HL-60 (cell line): Measurements from ENCODE around the gene OR5H2.

Source experiments
- DNase-seq, 2 experiments: peaks; one replicate each; pipeline ENCODE4 v3.0.0-alpha.2; 2010 to 2020; ENCODE audit warnings: low read depth in 1 of 2, low spot score in 1 of 2
- H3K27ac ChIP-seq: fragments of 250-450 bp; sonication (Bioruptor Pico); replicated peaks from 2 replicates; pipeline ENCODE4 v1.5.1; 2020; ENCODE audit warnings: mild to moderate bottlenecking, moderate library complexity
- H3K27me3 ChIP-seq: fragments of 250-450 bp; sonication (Bioruptor Pico); 2 replicates; pipeline ENCODE4 v1.5.1; 2021; ENCODE audit warnings: mild to moderate bottlenecking, moderate library complexity; ENCODE audit not compliant: insufficient read depth, poor library complexity, severe bottlenecking
- H3K4me3 ChIP-seq: replicated peaks from 2 replicates; pipeline ENCODE4 v1.5.1; 2011; ENCODE audit warnings: mild to moderate bottlenecking, control low read depth, low read length; ENCODE audit not compliant: insufficient read depth
- GABPA ChIP-seq: IDR thresholded peaks from 2 replicates; pipeline ENCODE4 v1.6.1; 2012; ENCODE audit warnings: low read depth
- POLR2AphosphoS5 ChIP-seq: IDR thresholded peaks from 2 replicates; pipeline ENCODE4 v1.6.1; 2012; ENCODE audit warnings: low read depth
- REST ChIP-seq: IDR thresholded peaks from 2 replicates; pipeline ENCODE4 v1.6.1; 2012; ENCODE audit warnings: low read depth; ENCODE audit not compliant: insufficient replicate concordance
- SPI1 ChIP-seq: IDR thresholded peaks from 2 replicates; pipeline ENCODE4 v1.6.1; 2012; ENCODE audit warnings: low read depth, mild to moderate bottlenecking, borderline replicate concordance
- TF ChIP-seq, protein P1 (sequence below): IDR thresholded peaks from one replicate; pipeline ENCODE4 v1.5.1; 2011; ENCODE audit warnings: low read length, control low read depth, inconsistent platforms; ENCODE audit not compliant: insufficient read depth

OR5H2 gene

GRCh38 chr3:98262046-98262445, 20.3 kb upstream of the OR5H2 start:
- no peak for DNase-seq
- Histone ChIP-seq H3K4me3 (no peak overlapping the region), H3K27me3 (no peaks in the 10 kb centered on the region), H3K27ac (no peak overlapping the region)
- TF ChIP-seq REST (no peak), SPI1 (no peak), GABPA (no peak), POLR2AphosphoS5 (no peak)
- TF ChIP-seq, protein P1, sequence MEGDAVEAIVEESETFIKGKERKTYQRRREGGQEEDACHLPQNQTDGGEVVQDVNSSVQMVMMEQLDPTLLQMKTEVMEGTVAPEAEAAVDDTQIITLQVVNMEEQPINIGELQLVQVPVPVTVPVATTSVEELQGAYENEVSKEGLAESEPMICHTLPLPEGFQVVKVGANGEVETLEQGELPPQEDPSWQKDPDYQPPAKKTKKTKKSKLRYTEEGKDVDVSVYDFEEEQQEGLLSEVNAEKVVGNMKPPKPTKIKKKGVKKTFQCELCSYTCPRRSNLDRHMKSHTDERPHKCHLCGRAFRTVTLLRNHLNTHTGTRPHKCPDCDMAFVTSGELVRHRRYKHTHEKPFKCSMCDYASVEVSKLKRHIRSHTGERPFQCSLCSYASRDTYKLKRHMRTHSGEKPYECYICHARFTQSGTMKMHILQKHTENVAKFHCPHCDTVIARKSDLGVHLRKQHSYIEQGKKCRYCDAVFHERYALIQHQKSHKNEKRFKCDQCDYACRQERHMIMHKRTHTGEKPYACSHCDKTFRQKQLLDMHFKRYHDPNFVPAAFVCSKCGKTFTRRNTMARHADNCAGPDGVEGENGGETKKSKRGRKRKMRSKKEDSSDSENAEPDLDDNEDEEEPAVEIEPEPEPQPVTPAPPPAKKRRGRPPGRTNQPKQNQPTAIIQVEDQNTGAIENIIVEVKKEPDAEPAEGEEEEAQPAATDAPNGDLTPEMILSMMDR = no peak

GRCh38 chr3:98263944-98264343, 18.4 kb upstream of the OR5H2 start, which contains the start of gene OR5H6:
TSS of gene OR5H6 (plus strand) at chr3:98264244. CDS start at chr3:98264333, 89 bp downstream.
- DNase-seq = no peak
- TF ChIP-seq, protein P1 = no peak
- TF ChIP-seq REST = no peak
- TF ChIP-seq SPI1 = no peak
- no peak for TF ChIP-seq GABPA
- TF ChIP-seq POLR2AphosphoS5 = no peak
- H3K27ac ChIP-seq = no peak within 1 kb of the TSS
- no peak within 1 kb of the TSS for H3K4me3 ChIP-seq
- no peaks in the 10 kb centered on the region for H3K27me3 ChIP-seq

DNA sequence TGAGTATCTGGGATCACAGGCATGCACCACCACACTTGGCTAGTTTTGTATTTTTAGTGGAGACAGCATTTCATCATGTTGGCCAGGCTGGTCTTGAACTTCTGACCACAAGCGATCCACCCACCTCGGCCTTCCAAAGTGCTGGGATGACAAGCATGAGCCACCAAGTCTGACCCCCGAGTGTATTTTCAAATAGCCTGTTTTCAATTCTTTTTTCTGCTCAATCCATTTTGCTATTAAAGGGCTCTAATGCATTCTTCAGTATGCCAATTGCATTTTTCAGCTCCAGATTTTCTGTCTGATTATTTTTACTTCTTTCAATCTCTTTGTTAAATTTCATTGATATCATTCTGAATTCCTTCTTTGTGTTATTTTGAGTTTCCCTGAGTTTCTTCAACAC, 12.5 kb upstream of the OR5H2 start:
- TF ChIP-seq GABPA = no peak
- no peak for TF ChIP-seq POLR2AphosphoS5
- TF ChIP-seq REST = no peak
- TF ChIP-seq SPI1 = no peak
- TF ChIP-seq, protein P1 = no peak
- DNase-seq = no peak
- H3K27me3 ChIP-seq = no peaks in the 10 kb centered on the region
- H3K4me3 ChIP-seq = no peak overlapping the region
- no peak overlapping the region for H3K27ac ChIP-seq
